K562 (cell line): ENCODE data around the gene ZSCAN21. TPM values are rescaled to one million over a fixed set of nuclear protein-coding genes. Genes with fewer than 3 reads are reported as not detected.

Source experiments
- BRD4 ChIP-seq: fragments of 200-600 bp; sonication (generic); IDR thresholded peaks from 2 replicates; pipeline ENCODE4 v1.6.1; 2017; ENCODE audit warnings: inconsistent platforms
- GTF2E2 ChIP-seq: fragments of 200-800 bp; sonication (Bioruptor generic); IDR thresholded peaks from 2 replicates; pipeline ENCODE4 v1.6.1; 2016; ENCODE audit warnings: missing genetic modification characterization, missing compliant biosample characterization
- GTF3C2 ChIP-seq: IDR thresholded peaks from 3 replicates; pipeline ENCODE4 v1.6.1; 2011; ENCODE audit warnings: borderline replicate concordance, mild to moderate bottlenecking, moderate library complexity; ENCODE audit not compliant: insufficient read length; ENCODE audit errors: extremely low read depth
- KDM1A ChIP-seq, 2 experiments: fragments of 450-650 bp; IDR thresholded peaks; 2 replicates each; pipeline ENCODE4 v1.6.1; 2016; ENCODE audit warnings: mild to moderate bottlenecking in 2 of 2
- PCBP1 ChIP-seq: fragments of 200-400 bp; formaldehyde crosslinking; IDR thresholded peaks from 2 replicates; pipeline ENCODE4 v1.6.1; 2018; ENCODE audit warnings: mild to moderate bottlenecking, low read depth, low read length; ENCODE audit not compliant: poor library complexity, severe bottlenecking
- POLR2G ChIP-seq: fragments of 200-400 bp; formaldehyde crosslinking; IDR thresholded peaks from 2 replicates; pipeline ENCODE4 v1.6.1; 2017; ENCODE audit warnings: low read depth, mild to moderate bottlenecking, antibody characterized with exemption, low read length, moderate library complexity
- PTRF ChIP-seq: fragments of 450-650 bp; IDR thresholded peaks from 2 replicates; pipeline ENCODE4 v1.6.1; 2016; ENCODE audit warnings: mild to moderate bottlenecking, missing genetic modification characterization, missing compliant biosample characterization
- RBFOX2 ChIP-seq: fragments of 200-400 bp; formaldehyde crosslinking; IDR thresholded peaks from 2 replicates; pipeline ENCODE4 v1.6.1; 2017; ENCODE audit warnings: low read depth, mild to moderate bottlenecking, low read length, moderate library complexity
- RERE ChIP-seq: sonication (generic); formaldehyde crosslinking; IDR thresholded peaks from 2 replicates; pipeline ENCODE4 v1.8.0; 2023; ENCODE audit warnings: missing genetic modification reagents, mild to moderate bottlenecking, borderline replicate concordance
- TEAD1 ChIP-seq, 2 experiments: fragments of 450-650 bp in 1 of 2; sonication (generic) in 1 of 2; formaldehyde crosslinking; IDR thresholded peaks; 2 replicates each; pipeline versions ENCODE4 v1.4.0 to v1.8.0; 2020 to 2022; ENCODE audit warnings: mild to moderate bottlenecking in 2 of 2, missing genetic modification reagents in 1 of 2
- ZNF445 ChIP-seq: fragments of 250-450 bp; sonication (Bioruptor Pico); IDR thresholded peaks from 2 replicates; pipeline ENCODE4 v1.4.0; 2020; ENCODE audit warnings: low read depth, mild to moderate bottlenecking, moderate library complexity
- ZNF57 ChIP-seq: fragments of 450-650 bp; formaldehyde crosslinking; IDR thresholded peaks from 2 replicates; pipeline ENCODE4 v1.4.0; 2020; ENCODE audit warnings: mild to moderate bottlenecking, moderate library complexity
- polyA plus RNA-seq, 8 experiments: library from polyadenylated mRNA; depleted of rRNA in 4 of 8; stranded (reverse) in 5 of 8; unstranded in 3 of 8; fragments of >200 nt; fragmentation: Nextera tagmentation in 2 of 8; fragmentation: Illumina TruSeq in 1 of 8; extraction: Ambion mirVana in 2 of 8; extraction: Trizol in 1 of 8; gene quantifications; 2 replicates each; pipeline versions ENCODE4 v1.2.1 to v1.2.3, GENCODE V29; 2011 to 2014; ENCODE audit warnings: inconsistent platforms in 1 of 8, missing spikeins in 1 of 8
- total RNA-seq, 7 experiments: library from RNA; depleted of rRNA in 6 of 7; stranded (reverse); fragments of >200 nt in 6 of 7; fragmentation: Illumina TruSeq in 2 of 7; extraction: Trizol in 2 of 7; gene quantifications; 2 replicates each; pipeline versions ENCODE4 v1.2.1 to v1.2.3, GENCODE V29; 2011 to 2021; ENCODE audit warnings: low replicate concordance in 1 of 7

ZSCAN21 gene
- total and polyA plus RNA-seq, 9 of the 15 experiments (the other 6 are each of a cell fraction or from before 2014, with no cell fraction given), result 5.9 to 15.5 (median 13.2) TPM

DNA sequence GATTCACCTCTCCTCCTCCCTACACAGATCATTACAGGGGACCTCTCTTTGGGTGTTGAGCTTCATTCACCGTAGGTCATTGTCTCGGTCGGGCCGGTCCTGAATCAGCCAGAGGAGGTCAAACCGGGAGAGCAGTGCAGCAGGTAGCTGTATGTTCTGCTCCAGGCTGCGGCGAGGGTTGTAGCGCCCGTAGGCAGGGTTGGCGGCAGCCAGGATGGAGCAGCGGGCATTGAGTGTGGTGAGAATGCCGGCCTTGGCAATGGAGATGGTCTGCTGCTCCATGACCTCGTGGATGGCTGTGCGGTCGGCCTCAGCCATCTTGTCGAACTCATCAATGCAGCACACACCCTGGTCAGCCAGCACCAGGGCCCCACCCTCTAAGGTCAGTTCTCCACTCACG, 46.1 kb downstream of the ZSCAN21 start (continued):
- no peak for TF ChIP-seq RERE (CRISPR knock-in tag)
- no peak for TF ChIP-seq ZNF57 (CRISPR knock-in tag)
- no peak for TF ChIP-seq PCBP1
- TF ChIP-seq ZNF445 (CRISPR knock-in tag), result no peak
- no peak for TF ChIP-seq GTF2E2 (tag)
- no peak for TF ChIP-seq TEAD1 (CRISPR knock-in tag; IDR thresholded peaks at IDR 0.05)
- TF ChIP-seq RBFOX2, result peak; percentile 76
- no peak for TF ChIP-seq BRD4
- TF ChIP-seq POLR2G, result peak; percentile 72
- TF ChIP-seq KDM1A (IDR thresholded peaks at IDR 0.05), result no peak
- TF ChIP-seq PTRF (tag), result no peak
- TF ChIP-seq GTF3C2, result no peak
